AG08396 (cell line): Measurements from ENCODE around the gene HSPA1A.

Experiments
- DNase-seq: peaks from one replicate; pipeline ENCODE4 v3.0.0; 2012; ENCODE audit warnings: low spot score, mixed read lengths

Gene HSPA1A

GRCh38 chr6:31815025-31815838, at the start of gene HSPA1A, which contains the start of gene HSPA1L:
Gene HSPA1A, plus strand, starts transcription at chr6:31815543. Its CDS starts 214 bp downstream, at chr6:31815757.
Gene HSPA1L, minus strand, starts transcription at chr6:31815283. Its CDS starts 3,311 bp downstream, at chr6:31811972.
- peak; percentile 94 for DNase-seq

DNA sequence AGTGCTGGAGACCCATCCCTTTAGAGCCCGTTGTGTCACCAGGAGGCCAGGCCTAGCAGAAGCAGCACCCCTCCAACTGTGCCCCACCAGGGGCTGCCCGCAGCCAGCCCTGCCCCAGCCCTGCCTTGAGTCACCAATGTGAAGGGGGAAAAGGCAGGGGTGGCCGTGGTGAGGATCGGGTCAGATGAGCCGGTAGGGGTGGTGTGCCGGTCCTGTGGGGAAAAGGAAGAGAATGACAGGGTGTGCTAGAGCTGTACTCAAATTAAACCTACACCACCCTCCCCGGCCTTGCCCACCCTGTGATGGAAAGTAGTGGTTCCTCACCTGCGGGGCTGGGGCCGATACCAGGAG, 49.8 kb upstream of the HSPA1A start:
- no peak for DNase-seq

DNA sequence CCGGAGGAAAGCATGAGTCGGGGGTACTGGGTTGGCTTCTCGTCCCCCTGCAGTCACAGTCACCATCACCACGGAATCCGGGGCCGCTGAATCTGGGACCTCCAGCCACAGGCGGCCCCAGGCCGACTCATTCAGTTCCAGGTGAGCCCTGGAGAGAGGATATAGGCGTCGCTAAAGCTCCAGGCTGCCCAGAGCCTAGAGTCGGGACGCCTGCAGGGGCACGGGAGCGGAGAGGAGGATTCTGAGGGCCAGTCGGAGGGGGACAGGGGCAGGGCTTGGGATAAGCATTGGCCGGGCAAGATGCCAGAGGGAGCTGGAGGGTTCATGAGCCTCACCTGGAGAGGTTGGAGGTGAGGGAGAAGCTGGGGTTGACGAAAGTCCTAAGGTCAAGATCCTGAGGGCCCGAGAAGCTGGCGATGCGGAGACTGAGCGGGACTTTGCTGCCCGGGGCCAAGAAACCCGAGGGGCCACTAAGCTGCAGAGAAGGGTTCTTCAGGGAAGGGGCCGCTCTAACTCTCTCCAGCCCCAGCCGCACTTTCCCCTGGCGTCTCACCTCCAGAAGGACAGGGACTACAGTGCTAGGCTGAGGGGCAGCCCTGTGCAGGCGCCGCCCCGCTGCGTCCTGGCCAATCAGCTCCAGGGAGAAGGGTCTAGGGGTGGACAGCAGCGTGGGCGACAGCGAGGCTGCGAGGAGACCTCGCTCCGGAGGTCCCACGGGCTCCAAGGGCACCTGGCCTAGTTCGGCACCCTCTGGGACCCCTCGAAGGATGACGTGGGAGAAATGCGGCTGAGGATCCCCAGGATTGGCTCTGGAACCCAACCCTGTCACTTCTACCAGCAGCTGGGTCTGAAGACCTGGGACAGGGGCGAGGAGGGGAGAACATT, 49.2 kb upstream of the HSPA1A start:
- DNase-seq: peak; percentile 56

- DNase-seq: no peak
These were observed 48.2 kb upstream of the HSPA1A start for GRCh38 chr6:31767096-31767645.

DNA sequence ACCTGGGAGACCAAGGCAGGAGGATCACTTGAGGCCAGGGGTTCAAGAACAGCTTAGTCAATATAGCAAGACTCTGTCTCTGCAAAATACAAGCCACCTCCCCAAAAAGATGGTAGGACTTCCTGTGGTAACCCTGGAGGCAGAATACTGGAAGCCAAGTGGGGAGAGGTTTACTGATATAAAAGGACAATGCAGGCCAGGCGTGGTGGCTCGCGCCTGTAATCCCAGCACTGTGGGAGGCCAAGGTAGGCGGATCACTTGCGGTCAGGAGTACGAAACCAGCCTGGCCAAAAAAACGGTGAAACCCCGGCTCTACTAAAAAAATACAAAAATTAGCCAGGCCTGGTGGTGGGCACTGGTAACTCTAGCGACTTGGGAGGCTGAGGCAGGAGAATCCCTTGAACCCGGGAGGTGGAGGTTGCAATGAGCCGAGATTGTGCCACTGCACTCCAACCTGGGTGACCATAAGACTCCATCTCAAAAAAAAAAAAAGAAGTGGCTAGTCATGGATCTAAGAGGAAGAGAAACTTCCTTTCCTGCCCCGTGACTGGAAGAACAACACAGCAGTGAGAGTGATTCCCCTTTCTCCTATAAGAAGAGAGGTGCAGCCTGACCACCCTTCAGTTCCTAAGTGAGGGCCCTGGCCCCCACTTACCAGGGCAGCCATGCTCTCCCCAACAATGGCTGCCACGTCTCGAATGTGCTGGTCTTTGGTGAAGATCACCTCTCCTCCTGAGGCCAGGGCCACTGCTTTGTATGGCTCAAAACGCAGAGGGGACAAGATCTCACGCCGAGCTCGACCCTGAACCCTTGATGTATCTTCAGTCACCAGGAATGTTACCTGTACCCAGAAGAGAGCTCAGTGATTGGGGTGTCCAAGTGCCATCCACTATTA, 46.7 kb upstream of the HSPA1A start:
- no peak for DNase-seq

- DNase-seq: peak; percentile 83
These were observed 45.5 kb upstream of the HSPA1A start for GRCh38 chr6:31769684-31770371.

- DNase-seq: no peak
These were observed 44.5 kb upstream of the HSPA1A start for GRCh38 chr6:31770860-31771259.

- no peak for DNase-seq
These were observed 43.4 kb upstream of the HSPA1A start for GRCh38 chr6:31771992-31772358.

- no peak for DNase-seq
These were observed 40.2 kb upstream of the HSPA1A start for GRCh38 chr6:31775184-31775583.

DNA sequence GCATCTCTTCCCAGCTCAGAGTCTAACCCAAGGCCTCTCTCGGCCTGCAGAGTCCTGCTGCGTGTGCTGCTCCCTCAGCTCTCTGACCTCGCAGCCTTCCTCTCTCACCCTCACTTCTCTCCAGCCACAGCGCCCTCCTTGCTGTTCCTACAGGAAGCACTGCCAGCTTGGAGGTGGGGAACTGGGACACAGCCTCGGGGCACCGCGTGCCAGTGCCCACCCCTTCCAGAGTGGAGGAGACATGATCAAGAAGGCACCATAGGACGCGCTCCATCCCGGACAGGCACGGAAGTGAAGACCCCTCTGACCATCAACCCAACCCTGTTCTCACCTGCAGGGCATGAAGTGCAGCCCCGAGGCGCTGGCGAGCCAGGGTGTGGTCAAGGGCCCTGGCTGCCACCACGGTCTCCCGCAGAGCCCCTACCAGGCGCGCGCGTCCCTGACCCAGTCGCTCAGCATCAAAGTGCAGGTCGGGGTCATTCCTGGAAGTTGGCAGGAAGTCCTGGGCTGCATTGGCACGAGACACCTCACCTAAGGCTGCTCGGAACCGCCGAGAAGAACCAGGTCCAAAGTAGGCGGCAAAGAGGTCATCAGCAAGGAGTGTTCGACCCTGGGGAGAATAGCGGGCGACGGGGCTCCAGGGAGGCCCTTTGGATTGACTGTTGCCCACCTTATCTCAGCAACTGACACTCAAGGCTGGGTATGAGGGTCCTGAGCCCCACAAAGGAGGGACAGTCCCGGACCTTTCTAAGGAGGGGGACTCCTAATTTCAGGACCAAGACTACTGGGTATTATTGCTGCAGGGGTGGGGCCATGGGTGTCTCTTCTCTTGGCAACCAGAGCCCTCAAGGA, 39.5 kb upstream of the HSPA1A start:
- no peak for DNase-seq

DNA sequence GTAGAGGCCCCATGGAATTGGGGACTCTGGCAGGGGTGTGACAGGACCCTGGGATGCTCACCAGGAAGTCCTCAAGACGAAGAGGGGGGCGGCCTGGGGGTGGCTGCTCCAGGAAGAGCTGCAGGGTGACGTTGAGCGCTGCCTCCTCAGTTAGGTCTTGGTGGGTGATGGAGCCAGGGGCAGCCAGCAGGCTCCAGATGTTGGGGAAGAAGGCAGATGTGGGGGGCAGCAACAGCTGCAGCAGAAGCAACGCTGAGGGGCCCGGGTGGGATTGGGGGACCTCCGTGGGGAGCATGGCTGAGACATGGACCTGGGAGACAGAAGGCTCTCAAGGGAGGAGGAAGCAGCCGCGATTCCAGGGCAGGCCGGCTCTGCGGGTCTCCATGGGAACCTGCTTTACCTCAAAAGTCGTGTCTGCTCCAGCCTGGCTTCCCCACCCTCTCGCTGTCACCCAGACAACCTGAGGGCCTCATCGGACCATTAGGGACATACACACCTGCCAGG, 38.8 kb upstream of the HSPA1A start:
- no peak for DNase-seq

DNA sequence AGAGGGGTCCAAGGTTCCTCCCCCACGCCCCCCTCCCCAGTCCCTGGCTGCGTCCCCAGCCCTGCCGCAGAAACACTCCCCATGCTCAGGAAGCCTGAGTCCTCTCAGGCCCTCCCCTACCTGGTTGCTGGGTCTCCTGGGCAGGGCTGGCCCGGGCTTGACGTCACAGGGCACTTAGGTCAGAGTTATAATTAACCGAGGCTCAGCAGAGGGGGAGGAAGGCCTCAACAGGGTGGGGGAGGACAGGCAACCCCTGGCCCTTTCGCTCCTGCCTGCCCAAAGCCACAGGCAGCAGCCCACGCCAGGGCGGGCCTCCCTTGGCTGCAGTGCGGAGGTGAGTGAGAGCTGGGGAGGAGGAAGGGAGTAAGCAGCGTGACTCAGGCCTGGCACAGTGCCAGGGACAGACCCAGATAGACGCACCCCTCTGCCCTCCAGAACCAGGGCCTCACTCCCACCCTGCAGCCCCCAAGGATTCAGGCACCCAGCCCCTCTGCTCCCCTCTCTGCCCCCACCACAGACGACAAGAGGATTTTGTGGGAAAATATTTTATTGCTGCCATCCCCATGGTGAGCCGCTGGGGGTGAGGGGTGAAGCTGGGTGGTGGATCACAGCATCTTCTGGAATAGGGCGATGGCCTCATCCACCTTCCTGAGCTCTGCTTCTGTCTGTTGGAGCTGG, 38.2 kb upstream of the HSPA1A start, which contains the start of gene VWA7:
VWA7 (minus strand) TSS at position 340 of the 678 bp plus-strand sequence. CDS start 549 bp downstream, outside the sequence.
- peak; percentile 86 for DNase-seq

DNA sequence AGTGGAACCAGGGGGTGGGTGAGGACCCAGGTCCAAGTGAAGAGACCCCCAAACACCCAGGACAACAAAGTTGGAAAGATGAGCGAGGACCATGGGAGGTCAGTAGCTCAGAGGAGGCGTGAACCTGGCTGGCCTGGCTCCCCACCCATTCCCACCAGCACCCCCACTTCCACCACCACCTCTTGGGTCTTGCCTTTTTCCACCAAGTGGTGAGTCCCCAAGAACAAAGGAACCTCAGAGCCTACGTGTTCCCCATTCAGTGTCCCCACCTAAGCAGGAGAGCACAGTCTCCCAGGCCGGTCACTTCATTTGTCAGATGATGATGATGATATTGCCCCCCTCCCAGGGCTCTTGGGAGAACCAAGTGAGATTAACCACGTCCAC, 37.7 kb upstream of the HSPA1A start:
- DNase-seq: no peak

- DNase-seq: no peak
These were observed 37.1 kb upstream of the HSPA1A start for GRCh38 chr6:31778193-31778592.

DNA sequence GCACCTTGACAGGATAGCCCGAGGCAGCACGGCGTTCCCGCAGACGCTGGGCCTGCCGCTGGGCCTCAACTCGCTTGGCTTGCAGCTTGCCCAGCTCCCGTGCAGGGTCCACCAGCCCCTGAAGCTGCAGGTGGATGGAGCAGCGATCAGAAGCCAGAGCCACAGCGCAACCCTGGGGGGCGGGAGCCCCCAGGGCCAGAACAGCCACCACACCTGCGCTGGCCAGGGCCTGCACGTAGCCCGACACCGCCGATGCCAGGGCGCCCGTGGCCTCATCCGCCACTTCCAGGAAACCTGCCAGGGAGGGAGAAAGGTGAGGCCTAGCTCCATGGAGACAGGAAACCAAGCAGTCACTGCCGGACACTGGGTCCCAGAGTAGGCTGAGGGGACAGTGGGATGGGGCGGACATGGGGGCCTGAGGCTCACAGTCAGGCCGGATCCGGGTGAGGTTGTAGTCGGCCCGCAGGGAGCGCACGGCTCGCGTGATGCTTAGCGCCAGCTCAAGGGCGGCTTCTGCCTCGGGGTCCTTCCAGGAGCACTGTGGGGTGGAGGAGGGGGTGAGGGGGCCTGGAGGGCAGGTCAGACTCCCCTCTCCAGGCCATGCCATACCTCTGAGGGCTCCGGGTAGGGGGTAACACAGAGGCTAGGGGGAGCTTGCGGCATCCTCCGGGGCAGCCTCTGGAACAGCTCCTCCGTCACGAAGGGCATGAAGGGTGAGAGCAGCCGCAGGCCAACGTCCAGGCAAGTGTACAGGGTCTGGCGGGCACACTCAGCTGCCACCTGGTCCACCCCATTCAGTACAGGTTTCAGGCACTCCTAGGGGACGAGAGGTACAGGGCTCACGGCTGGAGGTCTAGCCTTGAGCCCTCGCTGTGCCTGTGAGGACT, 36.1 kb upstream of the HSPA1A start:
- no peak for DNase-seq

GRCh38 chr6:31779908-31780307, 35.4 kb upstream of the HSPA1A start:
- no peak for DNase-seq

GRCh38 chr6:31780507-31781243, 34.7 kb upstream of the HSPA1A start:
- no peak for DNase-seq
